Retinal pigment epithelial cell (primary cell): ENCODE measurements around the gene MPP7.
A peak's percentile ranks its signal among the peaks of the same experiment; 100 is the strongest.

Experiments
- DNase-seq: peaks from one replicate; pipeline ENCODE4 v3.0.0-alpha.2; 2010; ENCODE audit warnings: low read depth
- H3K4me3 ChIP-seq: 2 replicates; pipeline ENCODE4 v1.5.1; 2011; ENCODE audit warnings: mild to moderate bottlenecking, low read length, control low read depth, moderate library complexity
- CTCF ChIP-seq: conservative IDR thresholded peaks from 2 replicates; pipeline ENCODE4 v1.5.1; 2011; ENCODE audit warnings: low read depth, low read length, control low read depth, inconsistent platforms

MPP7 gene

DNA sequence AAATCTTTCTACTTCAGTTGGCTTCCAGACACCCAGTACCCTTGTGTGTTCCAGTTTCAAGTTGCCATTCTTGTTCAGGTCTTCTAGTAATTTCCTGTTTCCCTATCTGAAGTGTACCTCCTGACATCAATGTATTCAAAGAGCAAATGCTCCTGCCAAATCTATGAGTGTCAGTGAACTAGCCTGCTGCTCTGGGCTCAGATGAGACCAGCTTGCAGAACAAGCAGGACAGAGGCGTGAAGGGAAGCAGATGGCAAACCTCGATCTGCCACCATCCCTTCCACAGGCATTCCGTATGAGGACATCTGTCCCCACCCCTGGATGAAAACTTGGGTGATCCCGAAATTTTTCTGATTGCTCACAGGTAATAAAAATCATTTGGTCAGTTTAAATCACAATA is 4.4 kb upstream of the MPP7 start:
- DNase-seq: no peak
- no peak overlapping the region for H3K4me3 ChIP-seq
- no peak for TF ChIP-seq CTCF

DNA sequence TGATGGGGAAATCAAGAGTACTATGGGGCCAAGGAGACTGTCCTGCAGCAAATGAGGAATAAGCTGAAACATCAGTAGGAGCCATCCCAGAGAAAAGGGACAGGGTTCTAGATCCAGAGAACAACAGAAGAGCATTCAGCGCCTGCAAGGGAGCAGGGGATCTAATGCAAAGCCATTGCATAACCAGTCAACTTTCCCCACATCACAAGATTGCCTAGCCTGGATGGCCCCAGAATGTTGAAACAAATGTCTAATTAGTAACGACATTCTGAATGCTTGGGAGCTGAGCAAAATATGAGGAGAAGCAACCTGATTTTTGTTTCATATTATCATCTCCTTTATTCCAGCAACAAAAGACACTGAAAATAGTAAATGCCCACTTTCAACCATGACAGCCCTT is 2.7 kb upstream of the MPP7 start:
- DNase-seq: no peak
- no peak for TF ChIP-seq CTCF

DNA sequence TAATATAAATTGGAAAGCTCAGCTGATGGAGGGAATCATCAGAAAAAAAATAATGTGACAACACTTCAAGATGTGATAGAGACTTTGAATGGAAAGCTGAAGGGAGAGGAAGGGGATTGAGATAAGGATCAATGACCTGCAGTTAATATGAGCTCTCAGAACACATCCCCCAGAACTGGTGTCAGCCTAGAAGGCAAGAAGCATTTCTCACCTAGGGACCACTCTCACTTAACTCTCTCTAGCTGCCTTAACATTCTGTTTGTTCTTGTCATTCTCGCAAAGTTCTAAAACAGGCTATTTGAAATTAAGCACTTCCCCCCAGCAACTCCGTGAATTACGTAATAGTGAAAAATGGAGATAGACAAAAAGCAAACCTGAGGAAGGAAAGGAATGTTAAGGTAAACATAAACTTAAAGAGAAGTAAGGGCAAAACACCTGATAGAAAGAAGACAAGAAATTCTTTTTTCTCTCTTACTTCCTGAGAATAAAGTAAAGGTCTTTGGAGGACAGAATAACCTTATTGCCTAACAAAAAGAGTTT is 1.2 kb upstream of the MPP7 start:
- TF ChIP-seq CTCF: no peak
- no peak overlapping the region for H3K4me3 ChIP-seq
- DNase-seq: no peak

More for the DNA sequence above, 2.7 kb upstream of the MPP7 start:
- H3K4me3 ChIP-seq: no peak overlapping the region

GRCh38 chr10:28302012-28302637 is 739 bp downstream of the MPP7 start:
- no peak for TF ChIP-seq CTCF
- no peak for DNase-seq
- H3K4me3 ChIP-seq: peak overlapping the region; percentile 70

- no peak for DNase-seq
- no peak overlapping the region for H3K4me3 ChIP-seq
- peak; percentile 9 for TF ChIP-seq CTCF
Measured at GRCh38 chr10:28300027-28300426, 2.8 kb downstream of the MPP7 start.

- TF ChIP-seq CTCF: no peak
- no peak for DNase-seq
- no peak overlapping the region for H3K4me3 ChIP-seq
Measured at GRCh38 chr10:28298951-28299350, 3.9 kb downstream of the MPP7 start.

DNA sequence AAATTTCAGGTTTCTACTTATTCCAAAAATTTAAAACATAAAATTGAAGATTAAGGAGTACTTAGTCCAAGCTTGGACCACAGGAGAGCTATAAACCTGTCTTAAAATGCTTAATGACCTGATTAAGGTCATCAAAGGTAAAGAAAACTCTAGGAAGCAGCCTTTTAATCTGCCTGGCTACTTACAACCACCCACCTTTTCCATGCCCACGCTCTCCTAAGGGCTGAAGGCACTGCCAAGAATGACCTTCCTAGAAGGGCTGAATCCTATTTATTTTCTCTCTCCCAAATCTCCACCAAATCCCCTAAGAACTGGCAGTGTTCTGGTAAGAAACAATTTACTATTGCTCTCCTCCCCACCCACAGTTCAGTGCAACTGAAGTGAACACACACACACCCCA is 6.8 kb downstream of the MPP7 start:
- no peak for DNase-seq
- H3K4me3 ChIP-seq: no peak overlapping the region
- TF ChIP-seq CTCF: no peak
